ENCODE data around the gene FCGR3A.
"Not testable (repeated sequence)": the region's sequence is repeated elsewhere in the genome, so short reads cannot be mapped to it uniquely, and the experiment has no call there.

DNA sequence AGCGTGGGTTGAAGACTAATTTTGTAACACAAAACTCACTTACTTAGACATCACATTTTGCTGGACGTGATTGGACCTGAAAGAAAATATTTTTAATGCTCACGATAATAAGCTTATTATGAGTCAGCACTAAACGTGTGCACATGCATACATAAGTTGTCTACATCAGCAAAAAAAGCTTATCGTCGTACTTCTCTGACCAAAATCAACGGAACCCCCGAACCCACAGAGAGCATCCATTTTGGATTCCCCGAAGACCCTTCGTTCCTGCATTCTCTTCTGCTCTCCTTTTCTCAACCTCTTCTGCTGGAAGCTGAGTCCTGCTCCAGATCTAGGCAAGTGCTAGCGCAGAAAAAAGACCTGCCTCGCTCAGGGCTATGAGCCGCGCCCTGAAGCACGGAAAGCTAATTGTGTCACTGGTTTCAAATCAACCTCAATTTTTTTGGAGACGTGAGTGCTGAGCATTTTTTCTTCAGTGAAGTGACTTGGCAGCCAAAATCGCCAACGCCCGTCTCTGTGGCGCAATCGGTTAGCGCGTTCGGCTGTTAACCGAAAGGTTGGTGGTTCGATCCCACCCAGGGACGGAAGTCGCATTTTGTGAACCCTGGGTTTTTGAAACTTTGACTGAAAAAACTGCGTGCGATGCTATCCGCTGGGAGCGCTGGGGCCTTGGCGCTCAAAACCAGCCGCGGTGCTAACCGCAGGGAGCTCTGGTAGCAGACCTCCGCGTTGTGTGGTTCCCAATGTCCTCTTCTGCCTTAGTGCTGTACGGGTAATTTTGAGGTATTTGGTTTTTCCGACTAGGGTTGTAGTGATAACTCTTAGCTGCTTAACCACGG lies 9.7 kb downstream of the FCGR3A start:
- TF ChIP-seq CREB1 (IDR thresholded peaks at IDR 0.05; ENCODE audit: low read depth); REST (IDR thresholded peaks at IDR 0.05; ENCODE audit: low read depth); EP300 (IDR thresholded peaks at IDR 0.05; ENCODE audit: borderline replicate concordance); YY1 (IDR thresholded peaks at IDR 0.05; ENCODE audit: low read depth); TAF1 (IDR thresholded peaks at IDR 0.05; ENCODE audit: low read depth): not testable (repeated sequence)
- peak; percentile 22; the same call in 1 of the 2 replicates for TF ChIP-seq RAD21 (IDR thresholded peaks at IDR 0.05; ENCODE audit: low read depth)

Measured in Ishikawa (cell line).